Measurements from ENCODE around the gene PHF19.

PHF19 gene

GRCh38 chr9:120808931-120809330 lies 68.1 kb downstream of the PHF19 start:
- H3K4me3 ChIP-seq (ENCODE audit: low read length) = no peak overlapping the region
- no peak for DNase-seq (ENCODE audit: low read depth)
- TF ChIP-seq CTCF (IDR thresholded peaks at IDR 0.05; ENCODE audit: insufficient read depth, low read depth, low read length, missing control alignments) = no peak

- no peak overlapping the region for H3K4me3 ChIP-seq (ENCODE audit: low read length)
- TF ChIP-seq CTCF (IDR thresholded peaks at IDR 0.05; ENCODE audit: insufficient read depth, low read depth, low read length, missing control alignments) = no peak
- DNase-seq (ENCODE audit: low read depth) = no peak
Observed at GRCh38 chr9:120807607-120808379, 69.2 kb downstream of the PHF19 start.

Data from epithelial cell of esophagus (primary cell).